Measurements from ENCODE around the gene RNF114.

The RNF114 gene

DNA sequence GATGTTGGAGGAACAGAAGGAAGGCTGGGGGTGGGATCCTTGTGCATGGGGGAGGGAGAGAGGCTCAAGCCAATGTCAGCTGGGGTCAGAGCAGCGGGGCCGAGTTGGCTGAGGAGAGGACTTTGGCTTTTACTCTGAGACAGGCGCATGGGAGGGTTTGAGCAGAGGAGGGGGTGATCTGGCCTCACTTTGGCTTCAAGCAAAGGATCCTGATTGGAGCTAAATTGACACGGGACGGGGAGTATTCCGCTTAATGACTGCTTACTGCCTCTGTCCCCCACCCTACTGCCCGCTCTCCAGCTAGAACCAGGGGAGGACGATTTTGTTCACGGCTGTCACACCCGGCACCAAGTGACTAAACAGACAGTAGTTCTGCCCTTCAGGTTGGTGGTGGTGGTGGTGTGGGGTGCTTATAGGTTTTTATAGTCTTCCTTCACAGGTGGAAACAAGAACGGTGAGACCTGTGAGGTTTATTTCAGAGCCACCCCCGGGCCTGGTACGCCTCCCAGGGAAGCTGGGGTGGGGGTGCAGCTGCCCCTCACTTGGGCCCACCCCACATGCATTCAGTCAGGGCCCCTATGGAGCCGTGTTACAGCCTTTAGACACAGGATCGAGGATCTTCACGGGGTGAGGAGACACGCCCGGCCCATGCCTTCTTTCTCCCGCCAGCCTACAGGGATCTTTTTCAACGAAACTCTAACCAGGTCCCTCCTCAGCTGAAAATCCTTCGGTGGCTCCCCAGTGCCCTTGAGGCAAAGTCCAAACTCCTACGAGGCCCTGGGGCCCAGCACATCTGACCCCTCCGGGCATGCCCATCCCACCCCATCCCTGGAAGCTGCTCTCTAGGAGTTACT is 45.2 kb downstream of the RNF114 start:
- no peak for ATAC-seq
- Mint-ChIP-seq H3K4me1 (peaks cover 28% of the 10 kb centered on the region), H3K36me3 (no peaks in the 10 kb centered on the region), H3K27ac (peak overlapping the region; percentile 68), H3K9me3 (no peaks in the 10 kb centered on the region), H3K4me3 (no peak overlapping the region), H3K27me3 (no peaks in the 10 kb centered on the region)

DNA sequence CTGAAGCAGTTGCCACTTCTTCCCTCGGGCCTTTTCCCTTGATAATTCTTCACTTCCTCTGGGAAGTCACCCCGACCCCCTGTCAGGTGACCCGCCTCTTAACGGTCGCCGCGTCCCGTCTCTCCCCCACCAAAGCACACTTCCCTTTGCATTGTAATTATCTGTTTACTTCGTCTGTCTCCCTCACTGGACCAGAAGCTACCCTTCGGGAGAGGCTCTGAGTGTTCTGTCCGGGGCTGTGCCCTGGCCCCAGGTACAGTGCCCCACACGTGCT is 45.8 kb downstream of the RNF114 start:
- Mint-ChIP-seq H3K4me1 (peaks cover 28% of the 10 kb centered on the region), H3K27me3 (no peaks in the 10 kb centered on the region), H3K36me3 (no peaks in the 10 kb centered on the region), H3K4me3 (peak overlapping the region; percentile 78), H3K9me3 (no peaks in the 10 kb centered on the region), H3K27ac (peak overlapping the region; percentile 68)
- ATAC-seq = no peak

DNA sequence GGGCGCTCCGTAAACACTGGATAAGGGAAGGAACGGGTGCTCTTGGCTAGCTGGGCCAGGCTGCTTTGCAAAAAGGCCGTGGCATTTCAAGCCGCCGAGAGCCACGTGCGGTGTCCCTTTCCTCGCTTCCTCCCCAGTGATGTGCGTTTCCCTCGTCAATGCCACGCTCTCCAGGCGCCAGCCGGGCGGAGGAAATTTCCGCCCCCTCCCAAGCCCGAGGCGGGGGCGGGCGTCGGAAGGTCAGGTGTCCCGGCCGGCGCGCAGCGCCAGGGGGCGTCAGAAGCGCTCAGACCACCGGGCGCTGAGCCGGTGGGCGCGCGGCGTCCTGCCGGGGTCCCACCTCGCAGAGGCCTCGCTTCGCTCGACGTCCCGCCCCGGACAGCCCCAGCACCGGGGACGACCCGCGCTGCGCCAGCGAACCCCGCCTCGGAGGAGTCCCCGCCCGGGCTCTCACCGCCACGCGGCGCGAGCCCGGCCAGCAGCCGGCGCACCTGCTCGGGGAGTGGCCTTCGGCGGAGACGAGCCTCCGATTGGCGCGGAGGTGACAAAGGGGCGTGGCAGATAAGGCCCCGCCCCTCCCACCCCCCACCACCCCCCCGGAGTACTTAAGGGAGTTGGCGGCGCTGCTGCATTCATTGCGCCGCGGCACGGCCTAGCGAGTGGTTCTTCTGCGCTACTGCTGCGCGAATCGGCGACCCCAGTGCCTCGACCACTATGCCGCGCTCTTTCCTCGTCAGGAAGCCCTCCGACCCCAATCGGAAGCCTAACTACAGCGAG is 46.3 kb downstream of the RNF114 start, which contains the start of gene SNAI1:
SNAI1 (plus strand) TSS at position 635 of the 777 bp plus-strand sequence; CDS start at position 715, 80 bp downstream.
- ATAC-seq = peak; percentile 94
- Mint-ChIP-seq H3K4me1 (peaks cover 28% of the 10 kb centered on the region), H3K36me3 (no peaks in the 10 kb centered on the region), H3K27ac (peak within 1 kb of the TSS; percentile 68), H3K27me3 (no peaks in the 10 kb centered on the region), H3K9me3 (no peaks in the 10 kb centered on the region), H3K4me3 (peak within 1 kb of the TSS; percentile 78)

DNA sequence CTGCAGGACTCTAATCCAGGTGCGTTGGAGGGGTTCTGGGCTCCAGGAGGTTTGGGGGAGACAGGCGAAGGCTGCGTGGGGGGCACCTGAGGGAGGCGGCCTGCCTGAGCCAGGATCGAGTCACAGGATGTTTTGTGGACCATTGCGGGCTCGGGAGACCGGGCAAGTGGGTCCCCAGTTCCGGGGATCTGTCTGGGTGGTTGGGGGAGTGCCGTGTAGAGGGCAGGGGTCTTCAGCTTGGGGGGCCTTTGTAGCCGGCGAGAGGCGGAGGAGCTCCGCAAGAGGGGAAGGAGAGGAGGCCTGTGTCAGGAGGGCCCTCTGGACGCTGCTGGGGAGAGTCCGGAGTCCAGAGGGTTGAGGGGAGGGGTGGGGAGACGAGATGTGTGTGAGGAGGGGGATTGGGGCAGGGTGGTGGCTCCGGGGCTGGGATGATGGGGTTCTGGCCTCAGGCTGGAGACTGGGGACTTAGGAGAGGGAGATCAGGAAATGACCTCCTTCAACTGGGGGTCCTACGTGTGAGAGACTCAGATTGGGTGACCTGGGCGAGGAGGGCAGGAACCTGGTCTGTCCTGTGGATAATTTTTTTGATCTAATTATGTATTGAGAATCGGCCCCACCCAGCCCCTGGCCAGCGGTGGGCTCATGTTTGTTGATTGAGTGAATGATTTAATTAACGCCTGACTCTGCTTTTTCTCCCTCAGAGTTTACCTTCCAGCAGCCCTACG is 47.1 kb downstream of the RNF114 start:
- Mint-ChIP-seq H3K9me3 (no peaks in the 10 kb centered on the region), H3K4me3 (peak overlapping the region; percentile 52), H3K27me3 (no peaks in the 10 kb centered on the region), H3K4me1 (peaks cover 28% of the 10 kb centered on the region), H3K36me3 (no peaks in the 10 kb centered on the region), H3K27ac (peak overlapping the region; percentile 53)
- no peak for ATAC-seq

DNA sequence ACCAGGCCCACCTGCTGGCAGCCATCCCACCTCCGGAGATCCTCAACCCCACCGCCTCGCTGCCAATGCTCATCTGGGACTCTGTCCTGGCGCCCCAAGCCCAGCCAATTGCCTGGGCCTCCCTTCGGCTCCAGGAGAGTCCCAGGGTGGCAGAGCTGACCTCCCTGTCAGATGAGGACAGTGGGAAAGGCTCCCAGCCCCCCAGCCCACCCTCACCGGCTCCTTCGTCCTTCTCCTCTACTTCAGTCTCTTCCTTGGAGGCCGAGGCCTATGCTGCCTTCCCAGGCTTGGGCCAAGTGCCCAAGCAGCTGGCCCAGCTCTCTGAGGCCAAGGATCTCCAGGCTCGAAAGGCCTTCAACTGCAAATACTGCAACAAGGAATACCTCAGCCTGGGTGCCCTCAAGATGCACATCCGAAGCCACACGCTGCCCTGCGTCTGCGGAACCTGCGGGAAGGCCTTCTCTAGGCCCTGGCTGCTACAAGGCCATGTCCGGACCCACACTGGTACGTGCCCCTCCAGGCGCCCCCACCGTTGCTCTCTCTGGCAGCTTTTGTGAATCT is 47.7 kb downstream of the RNF114 start:
- Mint-ChIP-seq H3K4me3 (peak overlapping the region; percentile 25), H3K4me1 (peaks cover 28% of the 10 kb centered on the region), H3K27ac (peak overlapping the region; percentile 53), H3K27me3 (no peaks in the 10 kb centered on the region), H3K9me3 (no peaks in the 10 kb centered on the region), H3K36me3 (no peaks in the 10 kb centered on the region)
- ATAC-seq = no peak

DNA sequence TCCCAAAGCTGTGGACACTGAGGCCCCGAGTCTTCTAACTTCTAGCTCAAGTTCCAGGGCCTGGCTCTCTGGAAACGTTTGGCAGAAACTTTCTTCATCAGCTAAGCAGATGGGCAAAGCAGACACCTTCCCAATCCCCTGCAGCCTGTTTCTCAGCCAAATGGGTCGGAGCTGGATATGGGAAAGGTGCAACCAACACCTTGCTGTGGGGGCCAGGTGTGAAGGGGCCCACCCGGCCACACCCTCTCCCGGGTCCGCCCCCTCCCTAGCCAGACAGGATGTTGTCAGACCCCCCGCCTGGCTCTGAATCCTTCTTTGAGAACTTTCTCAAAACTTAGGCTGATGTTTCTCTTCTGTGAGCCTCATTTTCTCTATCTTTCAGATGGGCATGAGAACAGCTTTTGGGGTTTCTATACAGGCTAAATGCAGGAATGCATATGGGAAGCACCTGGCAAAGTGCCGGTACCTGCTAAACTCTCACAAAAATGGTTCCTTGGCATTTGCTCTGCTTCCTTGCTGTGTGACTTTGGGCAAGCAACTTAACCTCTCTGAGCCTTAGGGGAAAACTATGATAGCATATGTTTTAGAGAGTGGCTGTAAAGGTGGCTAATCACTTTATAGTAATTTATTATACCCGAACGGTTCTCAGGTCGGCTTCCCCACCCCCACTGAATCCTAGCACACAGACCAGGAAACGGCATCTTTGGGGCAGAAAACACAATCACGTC is 48.4 kb downstream of the RNF114 start:
- no peak overlapping the region for H3K4me3 Mint-ChIP-seq
- H3K27ac Mint-ChIP-seq = no peak overlapping the region
- no peaks in the 10 kb centered on the region for H3K36me3 Mint-ChIP-seq
- no peaks in the 10 kb centered on the region for H3K27me3 Mint-ChIP-seq
- ATAC-seq = no peak
- no peaks in the 10 kb centered on the region for H3K9me3 Mint-ChIP-seq
- peaks cover 22% of the 10 kb centered on the region for H3K4me1 Mint-ChIP-seq

DNA sequence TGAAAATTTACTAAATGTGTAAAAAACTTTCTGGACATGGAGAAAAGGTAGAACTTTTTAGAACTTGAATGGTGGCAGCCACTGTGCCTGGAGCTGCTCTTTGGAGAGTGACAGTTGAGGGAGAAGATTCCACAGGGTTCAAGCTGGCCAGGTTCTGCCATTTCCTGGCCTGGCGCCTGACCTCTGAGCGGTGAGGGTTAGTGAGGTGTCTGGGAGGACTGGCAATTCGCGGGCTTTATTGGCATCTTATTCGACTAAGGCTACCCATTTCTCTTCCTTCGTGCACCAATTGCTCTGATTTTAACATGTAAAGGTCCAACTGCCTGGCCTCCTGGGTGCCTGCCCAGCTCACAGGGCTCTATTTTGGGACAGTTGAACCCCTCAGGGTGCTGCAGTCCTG is 49.0 kb downstream of the RNF114 start:
- Mint-ChIP-seq H3K36me3 (no peaks in the 10 kb centered on the region), H3K27ac (no peak overlapping the region), H3K27me3 (no peaks in the 10 kb centered on the region), H3K9me3 (no peaks in the 10 kb centered on the region), H3K4me3 (no peak overlapping the region), H3K4me1 (peaks cover 20% of the 10 kb centered on the region)
- ATAC-seq = no peak

DNA sequence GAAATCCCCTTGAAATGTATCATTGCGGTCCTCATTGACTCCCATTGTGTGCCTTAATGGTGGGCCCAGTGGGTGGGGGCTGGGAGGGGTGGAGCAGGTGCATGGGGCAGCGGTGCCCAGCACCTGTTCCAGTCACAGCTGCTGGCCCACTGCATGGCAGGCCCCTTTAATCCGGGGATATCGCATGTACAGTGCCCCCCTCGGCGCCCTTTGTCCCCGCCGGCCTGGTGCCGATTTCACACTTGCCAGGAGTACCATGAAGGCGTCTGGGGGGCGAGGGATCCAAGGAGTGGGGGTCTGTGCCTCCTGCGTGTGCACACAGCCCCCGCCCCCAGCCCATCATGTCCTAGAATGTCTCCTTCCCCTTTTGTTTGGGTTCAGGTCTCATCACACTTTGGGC is 49.4 kb downstream of the RNF114 start:
- no peak for ATAC-seq
- H3K27me3 Mint-ChIP-seq = no peaks in the 10 kb centered on the region
- peaks cover 20% of the 10 kb centered on the region for H3K4me1 Mint-ChIP-seq
- H3K4me3 Mint-ChIP-seq = no peak overlapping the region
- no peak overlapping the region for H3K27ac Mint-ChIP-seq
- H3K9me3 Mint-ChIP-seq = no peaks in the 10 kb centered on the region
- H3K36me3 Mint-ChIP-seq = no peaks in the 10 kb centered on the region

DNA sequence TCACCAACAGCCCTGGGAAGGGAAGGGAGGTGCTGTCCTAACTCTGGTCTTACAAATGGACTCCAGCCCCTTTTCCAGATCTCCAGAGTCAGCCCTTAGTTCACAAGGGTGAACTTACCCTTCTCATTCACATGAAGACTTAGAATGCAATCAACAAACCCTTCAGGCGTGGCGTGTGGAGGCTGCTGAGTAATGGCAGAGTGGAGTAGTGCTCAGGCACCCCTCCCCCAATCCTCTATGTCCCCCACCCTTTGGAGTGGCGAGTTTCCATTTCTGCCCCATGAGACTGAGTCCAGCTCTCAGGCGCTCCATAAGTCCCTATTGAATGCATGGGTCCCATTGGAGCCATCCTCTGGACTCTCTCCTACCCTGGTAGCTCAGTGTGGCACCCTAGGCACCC is 49.9 kb downstream of the RNF114 start:
- no peak for ATAC-seq
- Mint-ChIP-seq H3K4me3 (no peak overlapping the region), H3K4me1 (peaks cover 16% of the 10 kb centered on the region), H3K36me3 (no peaks in the 10 kb centered on the region), H3K27ac (no peak overlapping the region), H3K9me3 (no peaks in the 10 kb centered on the region), H3K27me3 (no peaks in the 10 kb centered on the region)

DNA sequence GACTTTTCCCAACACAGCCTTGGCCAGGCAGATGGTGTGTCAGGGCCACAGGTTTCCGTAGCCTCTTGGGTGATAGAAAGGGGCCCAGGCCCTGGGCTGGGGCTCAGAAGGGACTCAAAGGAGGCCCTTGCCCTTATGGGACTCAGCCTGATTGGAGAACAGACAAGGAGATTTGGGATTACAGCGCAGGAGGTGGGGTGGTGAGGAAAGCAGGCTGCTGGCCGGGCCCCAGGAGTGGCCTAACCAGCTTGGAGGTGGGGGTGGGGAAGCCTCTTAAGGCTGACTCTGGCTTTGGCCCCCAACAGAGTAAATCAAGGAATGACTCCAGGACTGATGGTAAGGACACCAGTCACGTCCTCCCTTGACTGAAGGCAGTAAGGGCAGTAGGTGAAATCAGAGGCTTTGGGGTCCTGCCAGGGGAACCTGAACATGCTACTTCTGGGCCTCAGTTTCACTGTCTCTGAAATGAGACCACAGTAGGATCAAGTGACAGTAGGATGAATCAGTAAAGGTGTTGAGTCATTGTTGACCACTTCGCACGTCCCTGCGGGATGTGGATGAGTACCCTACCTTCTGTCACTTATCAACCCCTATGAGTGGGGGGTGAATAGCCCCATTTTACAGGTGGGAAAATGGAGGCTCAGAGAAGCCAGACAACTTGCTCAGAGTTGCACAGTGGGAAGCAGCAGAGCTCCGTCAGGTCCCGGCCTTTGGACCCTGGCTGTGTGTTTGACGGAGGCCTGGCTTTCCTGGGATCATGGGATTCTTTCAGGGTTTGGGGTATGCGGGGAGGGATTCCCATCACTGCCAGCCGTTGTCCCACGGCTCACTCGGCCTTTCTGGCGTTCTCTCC is 51.0 kb downstream of the RNF114 start:
- no peak for ATAC-seq
- Mint-ChIP-seq H3K4me1 (peaks cover 9% of the 10 kb centered on the region), H3K27me3 (no peaks in the 10 kb centered on the region), H3K27ac (no peak overlapping the region), H3K9me3 (no peaks in the 10 kb centered on the region), H3K36me3 (no peaks in the 10 kb centered on the region), H3K4me3 (no peak overlapping the region)

DNA sequence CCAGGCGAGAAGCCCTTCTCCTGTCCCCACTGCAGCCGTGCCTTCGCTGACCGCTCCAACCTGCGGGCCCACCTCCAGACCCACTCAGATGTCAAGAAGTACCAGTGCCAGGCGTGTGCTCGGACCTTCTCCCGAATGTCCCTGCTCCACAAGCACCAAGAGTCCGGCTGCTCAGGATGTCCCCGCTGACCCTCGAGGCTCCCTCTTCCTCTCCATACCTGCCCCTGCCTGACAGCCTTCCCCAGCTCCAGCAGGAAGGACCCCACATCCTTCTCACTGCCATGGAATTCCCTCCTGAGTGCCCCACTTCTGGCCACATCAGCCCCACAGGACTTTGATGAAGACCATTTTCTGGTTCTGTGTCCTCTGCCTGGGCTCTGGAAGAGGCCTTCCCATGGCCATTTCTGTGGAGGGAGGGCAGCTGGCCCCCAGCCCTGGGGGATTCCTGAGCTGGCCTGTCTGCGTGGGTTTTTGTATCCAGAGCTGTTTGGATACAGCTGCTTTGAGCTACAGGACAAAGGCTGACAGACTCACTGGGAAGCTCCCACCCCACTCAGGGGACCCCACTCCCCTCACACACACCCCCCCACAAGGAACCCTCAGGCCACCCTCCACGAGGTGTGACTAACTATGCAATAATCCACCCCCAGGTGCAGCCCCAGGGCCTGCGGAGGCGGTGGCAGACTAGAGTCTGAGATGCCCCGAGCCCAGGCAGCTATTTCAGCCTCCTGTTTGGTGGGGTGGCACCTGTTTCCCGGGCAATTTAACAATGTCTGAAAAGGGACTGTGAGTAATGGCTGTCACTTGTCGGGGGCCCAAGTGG is 51.9 kb downstream of the RNF114 start:
- H3K9me3 Mint-ChIP-seq = no peaks in the 10 kb centered on the region
- peaks cover 5% of the 10 kb centered on the region for H3K4me1 Mint-ChIP-seq
- H3K36me3 Mint-ChIP-seq = no peaks in the 10 kb centered on the region
- no peaks in the 10 kb centered on the region for H3K27me3 Mint-ChIP-seq
- ATAC-seq = no peak
- H3K27ac Mint-ChIP-seq = no peak overlapping the region
- H3K4me3 Mint-ChIP-seq = no peak overlapping the region

DNA sequence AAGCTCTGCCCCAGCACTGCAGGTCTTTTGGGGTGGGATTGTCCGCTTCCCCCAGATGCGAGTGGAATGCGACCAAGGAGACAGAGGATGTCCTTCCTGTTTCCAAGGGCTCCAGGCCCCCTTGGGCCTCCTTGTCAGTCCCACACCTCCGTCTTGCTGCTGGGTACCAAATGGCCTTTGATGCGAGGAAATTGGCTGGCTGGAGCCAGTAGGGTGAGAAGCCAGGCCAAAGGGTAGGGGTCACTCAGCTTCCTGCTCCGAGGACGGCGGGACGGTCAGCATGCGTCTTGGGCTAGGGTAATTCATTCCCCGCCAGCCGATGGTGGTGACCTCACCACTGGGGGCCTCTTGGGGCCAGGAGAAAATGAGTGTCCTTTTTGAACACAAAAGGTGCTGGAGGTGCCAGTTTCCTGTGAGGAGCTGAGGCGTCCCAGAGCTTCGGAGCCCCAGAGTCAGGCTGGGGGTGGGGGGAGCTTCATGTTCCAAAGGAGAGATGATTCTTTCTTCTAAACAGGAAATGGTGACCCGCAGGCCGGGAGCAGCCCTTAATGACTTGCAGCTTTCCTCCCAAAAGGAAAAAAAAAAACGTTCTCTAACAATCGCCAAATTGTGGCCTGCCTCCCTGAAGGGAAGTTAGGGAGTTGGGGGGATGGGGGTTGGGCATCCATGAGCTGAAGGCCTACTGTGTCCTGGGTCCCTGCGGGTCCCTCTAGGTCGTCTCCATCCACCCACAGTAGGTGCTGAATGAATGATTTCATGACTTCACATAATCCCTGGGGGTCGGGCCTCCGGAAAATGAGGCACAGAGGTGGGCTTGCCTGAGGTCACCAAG is 53.3 kb downstream of the RNF114 start:
- no peaks in the 10 kb centered on the region for H3K36me3 Mint-ChIP-seq
- no peak overlapping the region for H3K27ac Mint-ChIP-seq

DNA sequence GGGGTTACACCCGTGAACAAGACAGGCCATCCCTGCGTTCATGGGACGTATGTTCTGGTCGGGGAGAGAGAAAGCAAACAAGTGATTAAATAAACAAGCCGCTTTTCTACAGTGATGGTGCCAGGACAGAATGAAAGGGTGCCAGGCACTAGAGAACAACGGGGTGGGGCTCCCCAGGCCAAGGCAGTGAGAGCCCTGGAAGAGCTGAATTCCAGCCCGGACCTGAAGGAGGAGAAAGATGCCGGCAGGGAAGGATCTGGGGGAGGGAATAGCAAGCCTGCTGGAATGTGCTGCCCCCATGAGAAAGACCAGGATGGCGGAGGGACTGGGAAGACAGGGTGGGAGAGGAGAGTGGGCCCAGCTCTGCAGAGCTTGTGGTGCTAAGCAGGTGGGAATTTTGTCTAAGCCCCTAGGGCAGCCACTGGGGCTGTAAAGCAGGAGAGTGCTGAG is 54.1 kb downstream of the RNF114 start:
- no peaks in the 10 kb centered on the region for H3K9me3 Mint-ChIP-seq
- no peaks in the 10 kb centered on the region for H3K27me3 Mint-ChIP-seq
- peaks cover 11% of the 10 kb centered on the region for H3K4me1 Mint-ChIP-seq
- no peak for ATAC-seq
- no peaks in the 10 kb centered on the region for H3K36me3 Mint-ChIP-seq
- H3K27ac Mint-ChIP-seq = no peak overlapping the region
- no peak overlapping the region for H3K4me3 Mint-ChIP-seq

More for the DNA sequence above, 53.3 kb downstream of the RNF114 start:
- no peak for ATAC-seq
- Mint-ChIP-seq H3K4me1 (peaks cover 11% of the 10 kb centered on the region), H3K27me3 (no peaks in the 10 kb centered on the region), H3K9me3 (no peaks in the 10 kb centered on the region), H3K4me3 (no peak overlapping the region)
